NCI-H1930 (cell line): ENCODE measurements around the gene SLCO2A1.

ENCODE experiments used
- DNase-seq, 2 experiments: peaks; one replicate each; lab custom pipeline; 2025; lab: John Stamatoyannopoulos, UW

The SLCO2A1 gene

GRCh38 chr3:133949438-133949837 is 80.3 kb downstream of the SLCO2A1 start:
- no peak for DNase-seq

GRCh38 chr3:133948996-133949395 is 80.7 kb downstream of the SLCO2A1 start:
- no peak for DNase-seq

- no peak for DNase-seq
Measured at GRCh38 chr3:133948131-133948810, 81.5 kb downstream of the SLCO2A1 start.

DNA sequence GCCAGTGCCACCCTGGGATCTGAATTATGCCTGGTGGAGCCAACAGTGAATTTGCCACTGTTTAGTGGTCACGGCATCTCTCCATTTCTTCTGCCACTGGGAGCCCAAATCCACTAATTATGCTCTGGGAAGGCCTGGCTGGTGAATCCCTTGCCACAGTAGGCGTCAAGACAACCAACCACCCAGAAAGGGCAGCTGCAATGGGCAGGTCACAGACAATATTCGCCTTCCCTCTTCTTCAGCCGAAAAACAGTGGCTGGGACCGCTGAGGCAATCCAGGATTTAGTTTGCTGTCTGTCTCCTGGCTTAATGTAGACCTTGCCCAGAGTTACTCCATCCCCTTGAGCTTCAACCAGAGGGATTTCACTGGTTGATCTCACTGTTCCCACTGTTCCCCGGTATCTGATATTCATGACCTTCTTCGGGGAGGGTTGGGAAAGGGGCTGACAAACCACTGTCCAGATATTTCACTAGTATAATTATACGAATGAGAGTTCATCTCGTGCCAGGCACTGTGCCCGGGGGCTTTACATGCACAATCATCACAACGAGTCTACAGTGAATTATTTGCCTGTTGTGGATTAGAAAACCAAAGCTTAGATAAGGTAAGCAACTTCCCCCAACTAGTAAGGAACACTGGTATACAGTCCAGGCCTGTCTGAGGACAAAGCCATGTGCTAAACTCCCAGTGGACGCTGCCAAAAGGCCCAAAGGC is 84.2 kb downstream of the SLCO2A1 start:
- no peak for DNase-seq

GRCh38 chr3:133944641-133945380 is 84.9 kb downstream of the SLCO2A1 start:
- DNase-seq, result no peak

GRCh38 chr3:133944181-133944580 is 85.5 kb downstream of the SLCO2A1 start:
- DNase-seq, result no peak

GRCh38 chr3:133943639-133944141 is 86.0 kb downstream of the SLCO2A1 start:
- DNase-seq, result no peak

- DNase-seq, result no peak
Measured at GRCh38 chr3:133943031-133943535, 86.6 kb downstream of the SLCO2A1 start.

GRCh38 chr3:133941415-133941821 is 88.3 kb downstream of the SLCO2A1 start:
- DNase-seq, result no peak

DNA sequence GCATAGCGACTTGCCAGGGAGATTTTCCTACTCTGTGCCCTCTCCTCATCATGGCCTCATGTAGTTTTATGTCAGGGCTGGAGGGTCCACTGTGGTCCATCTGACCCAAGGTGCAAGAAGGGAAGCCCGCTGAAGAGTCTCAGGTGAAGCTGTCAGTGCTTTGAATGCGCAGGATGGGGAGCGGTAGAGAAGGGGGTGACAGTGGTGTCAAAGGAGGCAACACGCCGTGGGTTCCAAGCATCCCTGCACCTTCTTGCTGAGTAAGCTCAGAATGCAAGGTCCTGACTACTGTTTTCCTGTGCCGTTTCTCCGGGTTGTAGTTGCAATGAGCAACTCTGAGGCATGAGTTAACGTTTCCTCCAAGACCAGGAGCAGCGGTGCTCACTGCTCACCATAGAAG is 89.2 kb downstream of the SLCO2A1 start:
- DNase-seq, result no peak

DNA sequence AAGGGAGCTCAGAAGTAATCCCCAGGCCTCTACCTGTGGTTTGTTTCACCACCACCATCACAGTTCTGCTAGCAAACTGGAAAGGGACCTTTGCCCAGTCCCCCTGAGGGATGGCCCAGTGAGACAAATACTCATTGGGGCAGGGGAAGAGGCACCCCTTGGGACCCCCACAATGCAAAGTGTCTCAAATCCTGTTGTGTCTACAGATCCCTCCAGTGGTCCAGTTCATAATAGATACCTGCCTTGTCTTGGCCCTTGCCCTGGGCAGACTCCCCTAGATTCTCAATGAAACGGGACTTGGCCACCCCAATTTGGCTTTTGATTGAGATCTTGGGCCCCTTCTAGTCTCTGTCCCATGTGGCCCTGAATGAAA is 90.3 kb downstream of the SLCO2A1 start:
- no peak for DNase-seq

- DNase-seq, result no peak
Measured at GRCh38 chr3:133938770-133939462, 90.8 kb downstream of the SLCO2A1 start.

GRCh38 chr3:133937756-133938601 is 91.7 kb downstream of the SLCO2A1 start:
- DNase-seq, result no peak

DNA sequence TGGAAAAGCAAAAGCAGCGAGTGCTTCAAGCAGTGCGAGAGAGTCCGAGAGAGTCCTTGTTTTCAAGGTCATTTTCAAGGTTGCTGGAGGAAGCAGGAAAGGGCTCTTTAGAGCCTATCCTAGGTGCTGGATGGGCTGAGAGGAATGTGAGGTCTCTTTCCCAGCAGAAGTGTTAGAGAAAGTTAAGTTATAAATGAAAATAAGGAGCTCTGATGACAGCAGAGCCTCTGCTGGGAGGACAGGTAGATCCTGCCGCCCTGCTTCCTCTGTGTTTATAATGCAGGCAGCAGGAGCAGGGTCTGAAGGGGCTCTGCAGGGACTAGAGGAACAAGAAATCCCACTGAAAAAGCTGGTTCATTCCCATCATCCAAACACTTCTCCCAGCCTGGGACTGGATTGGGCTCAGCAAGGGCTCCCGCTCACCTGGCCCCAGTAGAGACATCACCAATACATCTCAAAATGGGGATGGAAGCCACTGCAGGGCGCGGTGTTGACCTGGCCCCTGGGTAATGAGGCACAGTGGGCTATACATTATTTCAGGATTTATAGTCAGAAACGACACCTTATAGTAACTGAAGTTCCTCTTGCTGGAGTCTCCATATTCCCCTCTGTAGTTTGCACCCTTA is 92.6 kb downstream of the SLCO2A1 start:
- DNase-seq, result no peak

DNA sequence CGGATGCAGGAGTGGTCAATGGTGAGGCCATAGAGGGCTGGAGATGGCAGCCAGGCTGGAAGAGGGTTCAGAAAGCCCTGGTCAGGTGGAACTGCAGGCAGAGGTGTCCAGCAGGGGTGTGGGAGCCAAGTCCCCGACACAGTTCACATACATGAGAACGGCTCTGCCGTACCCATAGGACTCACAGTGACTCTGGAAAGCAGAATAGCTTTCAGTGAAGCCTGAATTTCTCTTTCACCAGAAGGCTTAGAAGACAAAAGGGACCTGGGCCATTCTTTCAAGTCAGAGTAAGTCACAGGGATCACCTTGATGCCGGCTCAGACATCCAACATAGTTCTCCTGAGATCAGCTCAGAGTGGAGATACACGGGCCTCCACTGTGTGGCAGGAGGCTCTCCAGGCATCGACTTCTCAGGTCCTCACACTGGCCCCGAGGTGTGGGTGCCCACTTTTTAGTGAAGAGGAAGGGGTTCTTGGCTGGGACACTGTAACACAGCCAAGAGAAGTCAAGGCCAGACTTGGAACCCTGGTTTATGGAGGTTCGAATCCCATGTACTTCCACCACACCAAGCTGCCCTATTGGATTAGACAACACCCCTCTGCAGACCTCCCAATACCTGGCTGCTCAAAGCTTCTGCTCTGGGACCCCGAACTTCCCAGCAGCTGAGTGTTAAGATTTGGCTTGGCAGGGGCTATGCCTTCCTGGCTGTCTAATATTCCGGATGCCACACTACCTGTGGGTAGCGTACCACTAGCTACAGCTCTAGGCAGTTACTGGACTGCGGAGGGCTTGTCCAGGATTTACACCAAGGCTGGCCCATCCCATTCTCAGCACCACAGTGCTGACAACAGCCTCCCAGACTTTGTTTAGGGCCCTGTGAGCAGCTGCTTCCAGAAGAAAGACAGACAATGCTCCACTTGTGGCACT is 93.6 kb downstream of the SLCO2A1 start:
- no peak for DNase-seq

- DNase-seq, result no peak
Measured at GRCh38 chr3:133934996-133935842, 94.5 kb downstream of the SLCO2A1 start.

GRCh38 chr3:133934073-133934970 is 95.4 kb downstream of the SLCO2A1 start:
- DNase-seq, result no peak
